Neuronal stem cell (in vitro differentiated cells): ENCODE results near the gene DIDO1.
A peak's percentile ranks its signal among the peaks of the same experiment; 100 is the strongest.

ENCODE experiments used
- DNase-seq: peaks from one replicate; pipeline ENCODE4 v3.0.0-alpha.2; 2013; ENCODE audit warnings: low spot score
- H2AFZ ChIP-seq: one replicate; pipeline ENCODE4 v1.6.1; 2013; ENCODE audit warnings: mild to moderate bottlenecking, low read length, inconsistent platforms
- H2AK5ac ChIP-seq: 2 replicates; pipeline ENCODE4 v1.6.1; 2013; ENCODE audit warnings: low read depth, mild to moderate bottlenecking, inconsistent platforms, low read length, moderate library complexity, mixed read lengths
- H2BK120ac ChIP-seq: 2 replicates; pipeline ENCODE4 v1.6.1; 2013; ENCODE audit warnings: low read depth, mild to moderate bottlenecking, inconsistent platforms, low read length, moderate library complexity, mixed read lengths
- H2BK12ac ChIP-seq: one replicate; pipeline ENCODE4 v1.6.1; 2013; ENCODE audit warnings: low read length, inconsistent platforms
- H2BK15ac ChIP-seq: 2 replicates; pipeline ENCODE4 v1.6.1; 2013; ENCODE audit warnings: mild to moderate bottlenecking, low read length, inconsistent platforms, mixed read lengths
- H2BK5ac ChIP-seq: one replicate; pipeline ENCODE4 v1.6.1; 2013; ENCODE audit warnings: inconsistent platforms, mild to moderate bottlenecking, low read length, moderate library complexity
- H3K14ac ChIP-seq: one replicate; pipeline ENCODE4 v1.6.1; 2013; ENCODE audit warnings: low read length, inconsistent platforms
- H3K18ac ChIP-seq: 2 replicates; pipeline ENCODE4 v1.6.1; 2013; ENCODE audit warnings: low read length, inconsistent platforms
- H3K23ac ChIP-seq: 2 replicates; pipeline ENCODE4 v1.6.1; 2013; ENCODE audit warnings: low read depth, mild to moderate bottlenecking, mixed read lengths, low read length, inconsistent platforms; ENCODE audit not compliant: poor library complexity
- H3K27ac ChIP-seq: replicated peaks from 3 replicates; pipeline ENCODE4 v1.5.1; 2013; ENCODE audit warnings: low read length, inconsistent platforms
- H3K27me3 ChIP-seq, 3 experiments: 2 replicates each; pipeline ENCODE4 v1.6.1; 2013; ENCODE audit warnings: low read length in 3 of 3, mild to moderate bottlenecking in 2 of 3, inconsistent platforms in 1 of 3, low read depth in 1 of 3, mixed read lengths in 1 of 3, moderate library complexity in 1 of 3; ENCODE audit not compliant: control insufficient read depth in 3 of 3, insufficient read depth in 3 of 3
- H3K36me3 ChIP-seq, 2 donors: replicated peaks in 1 of 2; 2 replicates each; pipeline ENCODE4 v1.6.1; 2013; ENCODE audit warnings: low read length in 2 of 2; ENCODE audit not compliant: control insufficient read depth in 2 of 2, insufficient read depth in 2 of 2
- H3K4ac ChIP-seq: 2 replicates; pipeline ENCODE4 v1.6.1; 2013; ENCODE audit warnings: inconsistent platforms, mild to moderate bottlenecking, low read length, moderate library complexity
- H3K4me1 ChIP-seq, 2 donors: 1 replicate in 1 of 2; 2 replicates in 1 of 2; pipeline ENCODE4 v1.6.1; 2013; ENCODE audit warnings: low read length in 2 of 2, low read depth in 1 of 2; ENCODE audit not compliant: control insufficient read depth in 2 of 2, insufficient read depth in 1 of 2
- H3K4me2 ChIP-seq: one replicate; pipeline ENCODE4 v1.6.1; 2013; ENCODE audit warnings: mild to moderate bottlenecking, low read length, inconsistent platforms; ENCODE audit not compliant: insufficient read depth, poor library complexity, severe bottlenecking
- H3K4me3 ChIP-seq, 2 donors: 2 replicates each; pipeline ENCODE4 v1.5.1; 2013; ENCODE audit warnings: low read length in 2 of 2, mild to moderate bottlenecking in 2 of 2, inconsistent platforms in 1 of 2, moderate library complexity in 1 of 2
- H3K79me1 ChIP-seq: one replicate; pipeline ENCODE4 v1.6.1; 2013; ENCODE audit warnings: low read depth, mild to moderate bottlenecking, inconsistent platforms, low read length, moderate library complexity
- H3K9ac ChIP-seq: one replicate; pipeline ENCODE4 v1.6.1; 2013; ENCODE audit warnings: mild to moderate bottlenecking, low read depth, low read length, inconsistent platforms; ENCODE audit not compliant: poor library complexity
- H3K9me3 ChIP-seq, 2 donors: replicated peaks in 1 of 2; 2 replicates each; pipeline versions ENCODE3 to v1.6.1; 2013; ENCODE audit warnings: low read length in 2 of 2, mild to moderate bottlenecking in 2 of 2, inconsistent platforms in 1 of 2, low read depth in 1 of 2, mixed read lengths in 1 of 2, moderate library complexity in 1 of 2; ENCODE audit not compliant: control insufficient read depth in 2 of 2, insufficient read depth in 1 of 2
- H4K8ac ChIP-seq: one replicate; pipeline ENCODE4 v1.6.1; 2013; ENCODE audit warnings: low read depth, mild to moderate bottlenecking, inconsistent platforms, low read length, moderate library complexity
- H4K91ac ChIP-seq: one replicate; pipeline ENCODE4 v1.6.1; 2013; ENCODE audit warnings: low read length, low read depth, mild to moderate bottlenecking, inconsistent platforms; ENCODE audit not compliant: poor library complexity
- WGBS, 2 donors: extraction: QIAGEN DNeasy Blood & Tissue Kit; methylation state at CpG; one replicate each; pipeline ENCODE4 v1.1.7; 2013; ENCODE audit warnings: missing lambda C conversion rate in 2 of 2, mixed read lengths in 1 of 2; ENCODE audit not compliant: insufficient read length in 2 of 2, insufficient replicate concordance in 1 of 2; ENCODE audit errors: extremely low coverage in 2 of 2; 5-methylcytosine and 5-hydroxymethylcytosine counted together

DIDO1 gene

DNA sequence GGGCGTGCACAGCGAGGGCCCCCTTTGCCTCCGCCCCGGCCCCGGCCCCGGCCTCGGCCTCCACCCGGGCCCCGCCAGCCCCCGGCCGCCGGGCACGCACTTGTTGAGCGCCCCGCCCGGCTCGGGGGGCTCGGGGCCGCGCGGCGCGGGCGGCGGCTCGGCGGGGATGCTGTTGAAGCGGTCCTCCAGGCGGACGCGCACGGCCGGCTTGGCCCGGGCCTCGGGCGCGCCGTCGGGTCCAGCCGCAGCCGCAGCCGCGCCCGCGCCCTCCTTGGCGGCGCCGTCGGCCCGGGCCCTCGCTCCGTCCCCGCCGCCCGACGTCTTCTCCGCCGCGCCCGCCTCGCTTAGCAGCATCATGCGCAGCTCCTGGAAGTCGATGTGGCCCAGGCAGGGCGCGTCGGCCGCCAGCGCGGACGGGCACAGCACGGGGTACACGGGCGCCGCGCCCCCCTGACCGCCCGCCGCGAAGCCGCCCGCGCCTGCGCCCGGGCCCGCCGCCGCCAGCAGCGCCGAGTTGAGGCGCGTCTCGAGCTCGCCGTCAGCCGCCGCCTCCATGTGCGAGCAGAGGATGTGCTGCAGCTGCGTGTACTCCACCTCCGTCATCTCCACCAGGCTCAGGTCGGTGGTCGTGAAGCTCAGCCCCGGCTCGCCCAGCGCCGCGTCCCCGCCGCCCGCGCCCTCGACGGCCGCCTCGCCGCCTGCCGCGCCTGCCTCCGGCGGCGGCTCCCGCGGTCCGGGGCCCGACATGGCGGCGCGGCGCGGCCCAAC, 65.2 kb downstream of the DIDO1 start:
- Histone ChIP-seq H2BK15ac (no peak overlapping the region), H2AFZ (peak overlapping the region; percentile 87), H3K4me3 (peak overlapping the region; percentile 93 to 98), H3K9ac (peak overlapping the region; percentile 97), H2BK5ac (no peak overlapping the region), H3K18ac (peak overlapping the region; percentile 93), H3K4me1 (peaks cover 7 to 10% of the 10 kb centered on the region in 2 donors), H3K4me2 (peak overlapping the region; percentile 83), H3K14ac (peak overlapping the region; percentile 63), H3K27ac (no peak overlapping the region), H2BK120ac (no peak overlapping the region), H3K79me1 (peaks cover 3% of the 10 kb centered on the region), H2BK12ac (no peak overlapping the region), H3K4ac (no peak overlapping the region), H4K8ac (no peak overlapping the region), H3K9me3 (peaks cover 0 to 2% of the 10 kb centered on the region in 2 donors), H3K23ac (peak overlapping the region; percentile 95), H3K27me3 (peaks cover 0 to 8% (median 0%) of the 10 kb centered on the region in 3 experiments), H2AK5ac (peak overlapping the region; percentile 99), H4K91ac (no peak overlapping the region), H3K36me3 (peaks cover 10 to 32% of the 10 kb centered on the region in 2 donors)
- WGBS, 2 donors: no CpG with 5 or more reads among the region's 129 CpGs
- peak; percentile 17 for DNase-seq

DNA sequence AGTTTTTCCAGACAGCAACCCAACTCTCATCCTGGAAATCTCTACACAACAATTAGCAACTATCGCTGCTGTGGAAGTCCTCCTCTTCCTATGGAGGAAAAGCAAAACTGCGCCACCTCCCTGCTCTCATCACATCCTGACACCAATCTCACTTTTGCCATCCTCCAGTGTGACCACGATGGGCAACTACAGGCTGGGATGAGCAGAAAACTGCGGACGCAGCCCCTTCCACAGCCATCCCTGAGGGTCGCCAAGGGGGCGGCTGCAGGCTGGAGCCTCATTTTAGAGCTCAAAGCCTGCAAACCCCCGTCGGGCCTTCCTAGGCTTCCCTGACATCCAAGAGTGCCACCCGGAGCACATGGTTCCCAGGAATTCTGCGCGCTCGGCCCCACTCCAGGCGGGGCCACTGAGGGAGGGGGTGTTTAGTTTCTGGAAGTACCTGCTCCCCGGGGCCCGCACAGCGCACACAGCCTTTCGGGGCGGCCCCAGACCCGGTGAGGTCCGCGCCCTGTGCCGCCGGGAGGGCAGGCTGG, 65.8 kb downstream of the DIDO1 start:
- no CpG with 5 or more reads among the region's 24 CpGs for whole genome bisulfite sequencing, 2 donors
- H3K14ac ChIP-seq: peak overlapping the region; percentile 71
- peak overlapping the region; percentile 97 for H3K9ac ChIP-seq
- H2AK5ac ChIP-seq: peak overlapping the region; percentile 99
- H2BK5ac ChIP-seq: no peak overlapping the region
- peaks cover 3% of the 10 kb centered on the region for H3K79me1 ChIP-seq
- peak overlapping the region; percentile 49 for H2AFZ ChIP-seq
- no peak overlapping the region for H2BK15ac ChIP-seq
- peaks cover 10 to 38% of the 10 kb centered on the region in 2 donors for H3K36me3 ChIP-seq
- peaks cover 0 to 2% of the 10 kb centered on the region in 2 donors for H3K9me3 ChIP-seq
- no peak overlapping the region for H3K4ac ChIP-seq
- no peak overlapping the region for H4K8ac ChIP-seq
- H3K4me3 ChIP-seq: peak overlapping the region; percentile 93 to 98
- H4K91ac ChIP-seq: no peak overlapping the region
- no peak overlapping the region for H2BK12ac ChIP-seq
- H3K27me3 ChIP-seq: peaks cover 0 to 8% (median 0%) of the 10 kb centered on the region in 3 experiments
- peak overlapping the region; percentile 83 for H3K4me2 ChIP-seq
- H3K23ac ChIP-seq: no peak overlapping the region
- H3K18ac ChIP-seq: peak overlapping the region; percentile 89
- H3K27ac ChIP-seq: no peak overlapping the region
- no peak overlapping the region for H2BK120ac ChIP-seq
- DNase-seq: no peak
- peaks cover 7 to 10% of the 10 kb centered on the region in 2 donors for H3K4me1 ChIP-seq

DNA sequence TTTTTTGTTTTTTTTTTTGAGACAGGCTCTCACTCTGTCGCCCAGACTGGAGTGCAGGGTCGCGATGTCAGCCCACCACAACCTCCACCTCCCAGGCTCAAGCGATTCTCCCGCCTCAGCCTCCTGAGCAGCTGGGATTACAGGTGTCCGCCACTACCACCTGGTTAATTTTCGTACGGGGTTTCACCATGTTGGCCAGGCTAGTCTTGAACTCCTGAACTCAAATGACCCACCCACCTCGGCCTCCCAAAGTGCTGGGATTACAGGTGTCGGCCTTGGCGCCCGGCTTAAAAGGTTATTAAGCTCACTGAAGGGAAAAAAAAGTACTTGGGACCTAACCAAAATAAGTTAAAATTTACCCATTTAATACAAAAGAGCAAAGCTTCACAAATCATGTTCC, 66.6 kb downstream of the DIDO1 start:
- H3K14ac ChIP-seq: no peak overlapping the region
- no peak overlapping the region for H3K4me2 ChIP-seq
- no peak overlapping the region for H2BK120ac ChIP-seq
- peaks cover 0 to 2% of the 10 kb centered on the region in 2 donors for H3K9me3 ChIP-seq
- no peak overlapping the region for H4K8ac ChIP-seq
- no peak overlapping the region for H2BK12ac ChIP-seq
- no peak overlapping the region for H2BK15ac ChIP-seq
- H3K9ac ChIP-seq: no peak overlapping the region
- no peak overlapping the region for H3K23ac ChIP-seq
- peaks cover 0 to 8% (median 0%) of the 10 kb centered on the region in 3 experiments for H3K27me3 ChIP-seq
- DNase-seq: no peak
- H3K79me1 ChIP-seq: peaks cover 3% of the 10 kb centered on the region
- no CpG with 5 or more reads among the region's 12 CpGs for WGBS, 2 donors
- H3K4me3 ChIP-seq: peak overlapping the region in 1 of 2 donors; percentile 93
- no peak overlapping the region for H4K91ac ChIP-seq
- H3K36me3 ChIP-seq: peaks cover 13 to 45% of the 10 kb centered on the region in 2 donors
- H3K27ac ChIP-seq: no peak overlapping the region
- H3K4me1 ChIP-seq: peaks cover 7 to 10% of the 10 kb centered on the region in 2 donors
- H2AK5ac ChIP-seq: no peak overlapping the region
- no peak overlapping the region for H2BK5ac ChIP-seq
- no peak overlapping the region for H3K18ac ChIP-seq
- no peak overlapping the region for H3K4ac ChIP-seq
- no peak overlapping the region for H2AFZ ChIP-seq
